Measurements from ENCODE around the gene MAPK8IP2.

Gene MAPK8IP2

DNA sequence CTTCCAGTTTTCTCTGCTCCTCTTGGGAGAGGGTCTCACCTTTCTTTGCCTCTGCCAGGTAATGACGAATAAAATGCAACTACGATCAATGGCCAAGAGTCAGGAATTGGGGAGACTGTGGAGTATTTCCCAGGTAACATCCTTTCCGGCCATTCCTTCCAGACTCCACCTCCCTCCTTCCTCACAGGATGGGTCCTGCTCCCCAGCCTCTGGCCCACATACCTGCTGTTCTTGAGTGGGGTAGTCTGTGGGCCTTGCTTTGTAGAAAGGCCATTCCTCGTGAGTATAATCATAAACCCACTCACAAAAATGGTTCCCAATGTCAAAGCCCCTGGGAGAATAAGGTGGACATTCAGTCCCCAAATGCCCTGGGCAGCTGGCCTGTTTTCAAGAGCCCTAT, 20.8 kb upstream of the MAPK8IP2 start:
- TF ChIP-seq, protein P1, sequence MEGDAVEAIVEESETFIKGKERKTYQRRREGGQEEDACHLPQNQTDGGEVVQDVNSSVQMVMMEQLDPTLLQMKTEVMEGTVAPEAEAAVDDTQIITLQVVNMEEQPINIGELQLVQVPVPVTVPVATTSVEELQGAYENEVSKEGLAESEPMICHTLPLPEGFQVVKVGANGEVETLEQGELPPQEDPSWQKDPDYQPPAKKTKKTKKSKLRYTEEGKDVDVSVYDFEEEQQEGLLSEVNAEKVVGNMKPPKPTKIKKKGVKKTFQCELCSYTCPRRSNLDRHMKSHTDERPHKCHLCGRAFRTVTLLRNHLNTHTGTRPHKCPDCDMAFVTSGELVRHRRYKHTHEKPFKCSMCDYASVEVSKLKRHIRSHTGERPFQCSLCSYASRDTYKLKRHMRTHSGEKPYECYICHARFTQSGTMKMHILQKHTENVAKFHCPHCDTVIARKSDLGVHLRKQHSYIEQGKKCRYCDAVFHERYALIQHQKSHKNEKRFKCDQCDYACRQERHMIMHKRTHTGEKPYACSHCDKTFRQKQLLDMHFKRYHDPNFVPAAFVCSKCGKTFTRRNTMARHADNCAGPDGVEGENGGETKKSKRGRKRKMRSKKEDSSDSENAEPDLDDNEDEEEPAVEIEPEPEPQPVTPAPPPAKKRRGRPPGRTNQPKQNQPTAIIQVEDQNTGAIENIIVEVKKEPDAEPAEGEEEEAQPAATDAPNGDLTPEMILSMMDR (IDR thresholded peaks at IDR 0.05; ENCODE audit: low read depth, low read length, missing control alignments): no peak
- no peak for DNase-seq (ENCODE audit: extremely low read depth, low read depth)
- H3K4me3 ChIP-seq (replicated peaks; ENCODE audit: low read depth, low read length): no peak overlapping the region

DNA sequence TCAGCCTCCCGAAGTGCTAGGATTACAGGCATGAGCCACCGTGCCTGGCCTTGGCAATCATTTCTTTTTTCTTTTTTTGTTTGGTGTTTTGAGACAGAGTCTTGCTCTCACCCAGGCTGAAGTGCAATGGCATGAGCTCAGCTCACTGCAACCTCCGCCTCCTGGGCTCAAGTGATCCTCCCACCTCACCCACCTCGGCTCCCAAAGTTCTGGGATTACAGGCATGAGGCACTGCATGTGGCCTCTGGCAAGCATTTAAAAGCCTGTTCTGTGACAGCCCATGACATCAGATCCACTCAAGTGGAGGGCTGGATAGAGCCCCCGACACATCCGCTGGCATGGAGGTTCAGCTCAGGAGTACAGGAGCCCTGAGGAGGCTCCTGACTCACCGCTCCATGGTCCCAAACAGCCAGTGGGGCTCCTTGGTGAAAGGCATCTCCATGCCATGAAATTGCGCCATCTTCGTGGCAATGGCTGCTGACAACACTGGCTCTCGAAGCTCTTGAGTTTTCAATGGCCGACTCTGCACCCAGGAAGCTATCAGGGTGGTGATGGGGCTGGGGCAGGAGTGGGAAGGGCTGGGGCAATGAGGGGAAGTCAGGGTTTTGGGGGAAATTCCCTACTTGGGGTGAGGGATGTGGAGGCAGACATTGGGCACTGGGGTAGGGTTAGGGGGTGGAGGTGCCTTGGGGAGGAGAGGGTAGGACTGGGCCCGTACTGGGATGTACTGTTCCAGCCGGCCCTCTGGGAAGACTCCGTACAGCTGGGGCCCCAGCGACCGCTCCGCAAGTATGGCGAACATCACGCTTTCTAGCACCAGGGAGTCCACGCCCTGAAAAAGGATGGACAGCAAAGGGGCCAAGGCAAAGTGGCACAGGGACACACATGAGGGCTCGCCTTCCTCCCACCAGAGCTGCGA, 19.3 kb upstream of the MAPK8IP2 start:
- peak overlapping the region; percentile 62 for H3K4me3 ChIP-seq (replicated peaks; ENCODE audit: low read depth, low read length)
- no peak for DNase-seq (ENCODE audit: extremely low read depth, low read depth)
- TF ChIP-seq, protein P1 (IDR thresholded peaks at IDR 0.05; ENCODE audit: low read depth, low read length, missing control alignments): no peak

DNA sequence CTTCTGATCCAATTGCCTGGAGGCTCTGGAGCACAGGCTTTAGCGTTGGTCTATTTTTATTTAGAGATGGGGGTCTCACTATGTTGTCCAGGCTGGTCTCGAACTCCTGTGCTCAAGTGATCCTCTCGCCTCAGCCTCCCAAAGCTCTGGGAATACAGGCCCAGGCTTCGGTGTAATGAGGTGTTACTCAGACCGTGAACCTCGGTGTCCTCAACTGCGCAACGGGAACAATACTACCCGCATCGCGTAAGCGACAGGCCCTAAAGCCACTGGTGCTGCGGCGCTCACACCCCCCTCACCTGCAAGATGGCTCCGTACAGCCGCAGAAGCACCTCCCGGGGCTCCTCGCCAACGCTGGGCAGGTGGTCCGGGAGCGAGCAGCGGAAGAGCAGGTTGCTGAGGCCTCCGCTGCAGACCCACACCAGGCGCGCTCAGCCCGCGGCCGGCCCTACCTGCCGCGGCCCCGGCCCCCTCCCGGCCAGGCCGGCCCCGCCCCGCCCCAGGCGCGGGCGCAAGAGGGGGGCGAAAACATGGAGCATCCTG, 18.6 kb upstream of the MAPK8IP2 start:
- peak overlapping the region; percentile 62 for H3K4me3 ChIP-seq (replicated peaks; ENCODE audit: low read depth, low read length)
- TF ChIP-seq, protein P1 (IDR thresholded peaks at IDR 0.05; ENCODE audit: low read depth, low read length, missing control alignments): no peak
- no peak for DNase-seq (ENCODE audit: extremely low read depth, low read depth)

DNA sequence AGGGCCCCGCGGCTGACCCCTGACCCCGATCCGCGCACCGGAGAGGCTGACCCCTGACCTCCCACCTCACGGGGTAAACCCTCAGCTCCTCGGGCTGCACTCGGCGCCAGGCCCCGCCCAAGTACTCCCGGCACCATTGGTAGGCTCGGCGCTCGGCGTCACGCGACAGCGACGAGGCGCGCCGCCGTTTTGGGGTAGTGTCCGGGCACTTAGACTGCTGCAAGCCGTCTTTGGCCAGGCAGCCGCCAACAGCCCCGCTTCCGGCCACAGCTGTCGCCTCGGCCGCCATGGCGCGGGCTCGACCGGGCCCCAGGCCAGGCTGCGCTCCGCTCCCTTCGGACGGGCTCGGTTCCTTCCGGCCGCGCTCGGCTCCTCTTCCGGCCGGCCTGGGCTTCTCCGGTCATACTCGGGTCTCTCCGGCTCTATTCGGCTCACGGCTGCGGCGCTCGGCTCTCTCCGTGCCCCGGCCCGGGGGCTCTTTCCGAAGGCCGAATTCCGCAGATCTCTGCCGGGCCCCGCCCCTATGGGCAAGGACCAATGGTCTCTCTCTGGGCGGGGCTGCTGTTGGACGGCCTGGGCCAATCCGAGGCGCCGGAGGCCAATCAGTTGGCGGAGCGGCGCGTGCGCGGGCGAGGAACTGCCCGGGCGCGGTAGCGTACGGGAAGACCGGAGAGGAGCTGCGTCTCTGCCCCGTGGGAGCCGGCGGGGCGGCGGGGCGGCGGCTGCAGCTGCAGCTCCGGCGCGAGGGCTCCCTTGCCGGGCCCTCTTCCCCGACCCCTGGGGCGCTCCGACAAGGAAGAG, 17.9 kb upstream of the MAPK8IP2 start, which contains the start of gene CHKB:
CHKB (minus strand) TSS at position 357 of the 801 bp plus-strand sequence; CDS start at position 289, 68 bp downstream.
- peak; percentile 90 for DNase-seq (ENCODE audit: extremely low read depth, low read depth)
- TF ChIP-seq, protein P1 (IDR thresholded peaks at IDR 0.05; ENCODE audit: low read depth, low read length, missing control alignments): no peak
- peak within 1 kb of the TSS; percentile 62 for H3K4me3 ChIP-seq (replicated peaks; ENCODE audit: low read depth, low read length)

DNA sequence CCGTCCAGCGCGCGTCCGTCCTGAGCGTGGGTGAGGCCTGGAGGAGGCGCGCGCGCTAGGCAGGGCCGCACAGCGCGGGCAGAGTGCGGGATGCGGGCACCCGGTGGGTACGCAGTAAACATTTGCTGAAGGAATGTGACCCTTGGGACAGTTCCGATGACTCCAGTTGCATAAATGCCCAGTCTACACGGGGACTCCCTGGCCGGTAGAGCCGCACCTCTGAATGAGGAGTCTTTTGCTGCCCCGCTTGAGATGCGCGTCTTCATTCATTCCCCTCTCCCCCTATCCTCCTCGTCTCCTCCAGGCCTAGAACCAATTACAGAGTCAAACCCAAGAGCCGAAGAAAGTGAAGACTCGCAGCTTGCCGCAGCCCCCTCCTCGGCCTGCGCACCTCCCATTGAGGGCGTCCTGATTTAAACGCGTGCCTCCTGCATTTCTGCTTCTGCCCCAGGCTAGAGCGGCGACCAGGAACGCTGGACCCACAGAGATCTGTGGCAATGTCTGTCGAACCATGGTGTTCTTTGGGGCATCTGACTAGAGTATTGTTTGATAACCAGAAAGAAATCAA, 17.2 kb upstream of the MAPK8IP2 start:
- no peak for DNase-seq (ENCODE audit: extremely low read depth, low read depth)
- TF ChIP-seq, protein P1 (IDR thresholded peaks at IDR 0.05; ENCODE audit: low read depth, low read length, missing control alignments): no peak
- peak overlapping the region; percentile 62 for H3K4me3 ChIP-seq (replicated peaks; ENCODE audit: low read depth, low read length)
